H1 (cell line): Measurements from ENCODE around the gene ZNF764. TPM values are rescaled to one million over a fixed set of nuclear protein-coding genes. Genes with fewer than 3 reads are reported as not detected.
A peak's percentile ranks its signal among the peaks of the same experiment; 100 is the strongest.

Experiments used
- CTCF ChIA-PET: fragments of 300-600 bp; sonication (Branson Sonifier 250); formaldehyde crosslinking; loops from one replicate; lab custom pipeline; 2021; ENCODE audit not compliant: partially characterized antibody; lab: Charles Lee
- POLR2A ChIA-PET: fragments of 300-600 bp; sonication (Branson Sonifier 250); formaldehyde crosslinking; loops from one replicate; lab custom pipeline; 2021; ENCODE audit warnings: inconsistent platforms; ENCODE audit not compliant: partially characterized antibody; lab: Charles Lee
- DNase-seq, 2 experiments: peaks; one replicate each; pipeline versions ENCODE4 v3.0.0 to v3.0.0-alpha.2; 2010 to 2022; ENCODE audit warnings: low spot score in 2 of 2, low read depth in 1 of 2, mixed read lengths in 1 of 2
- FAIRE-seq: peaks from 2 replicates; lab custom pipeline; 2011; peaks lifted over from hg19 to GRCh38; lab: Jason Lieb, UNC
- H2AFZ ChIP-seq: 2 replicates; pipeline ENCODE4 v1.8.1; 2012; ENCODE audit warnings: low read length, inconsistent platforms
- H2AK5ac ChIP-seq: 2 replicates; pipeline ENCODE4 v1.6.1; 2013; ENCODE audit warnings: low read depth, low read length
- H2BK120ac ChIP-seq: replicated peaks from 2 replicates; pipeline ENCODE3; 2013; ENCODE audit warnings: low read depth, low read length, inconsistent platforms
- H2BK12ac ChIP-seq: 2 replicates; pipeline ENCODE4 v1.6.1; 2013; ENCODE audit warnings: low read depth, low read length
- H2BK15ac ChIP-seq: 2 replicates; pipeline ENCODE4 v1.6.1; 2013; ENCODE audit warnings: low read length
- H2BK20ac ChIP-seq: 2 replicates; pipeline ENCODE4 v1.6.1; 2013; ENCODE audit warnings: low read length
- H2BK5ac ChIP-seq: 2 replicates; pipeline ENCODE4 v1.6.1; 2013; ENCODE audit warnings: low read depth, low read length
- H3K14ac ChIP-seq: 2 replicates; pipeline ENCODE4 v1.6.1; 2013; ENCODE audit warnings: inconsistent platforms; ENCODE audit not compliant: insufficient read length
- H3K18ac ChIP-seq: 2 replicates; pipeline ENCODE4 v1.6.1; 2013; ENCODE audit warnings: low read length; ENCODE audit errors: extremely low read depth
- H3K23ac ChIP-seq: 2 replicates; pipeline ENCODE4 v1.6.1; 2013; ENCODE audit warnings: inconsistent platforms; ENCODE audit not compliant: insufficient read length
- H3K23me2 ChIP-seq: 2 replicates; pipeline ENCODE4 v1.6.1; 2013; ENCODE audit warnings: low read depth, low read length
- H3K27ac ChIP-seq: 2 replicates; pipeline ENCODE4 v1.6.1; 2011; ENCODE audit warnings: low read depth, low read length, inconsistent platforms
- H3K27me3 ChIP-seq, 4 experiments: replicated peaks in 1 of 4; 1 replicate in 1 of 4; 2 replicates in 3 of 4; pipeline versions ENCODE4 v1.6.1 to v1.8.1; 2011 to 2013; ENCODE audit warnings: low read length in 3 of 4, mild to moderate bottlenecking in 3 of 4, inconsistent platforms in 2 of 4, mixed read lengths in 2 of 4, moderate library complexity in 1 of 4; ENCODE audit not compliant: control insufficient read depth in 3 of 4, insufficient read depth in 3 of 4; ENCODE audit errors: extremely low read depth in 1 of 4
- H3K36me3 ChIP-seq, 4 experiments: 2 replicates each; pipeline versions ENCODE4 v1.6.1 to v1.8.1; 2011 to 2013; ENCODE audit warnings: mild to moderate bottlenecking in 4 of 4, low read length in 3 of 4, moderate library complexity in 2 of 4, control low read depth in 1 of 4, inconsistent platforms in 1 of 4; ENCODE audit not compliant: insufficient read depth in 4 of 4, control insufficient read depth in 2 of 4
- H3K4ac ChIP-seq: replicated peaks from 2 replicates; pipeline ENCODE3; 2013; ENCODE audit warnings: low read length, low read depth, mixed read lengths, inconsistent platforms; ENCODE audit not compliant: insufficient read length
- H3K4me1 ChIP-seq, 4 experiments: replicated peaks in 1 of 4; 1 replicate in 1 of 4; 2 replicates in 3 of 4; pipeline versions ENCODE4 v1.6.1 to v1.8.1; 2011 to 2013; ENCODE audit warnings: low read length in 3 of 4, inconsistent platforms in 2 of 4, mixed read lengths in 1 of 4; ENCODE audit not compliant: insufficient read depth in 4 of 4, control insufficient read depth in 3 of 4
- H3K4me2 ChIP-seq, 2 experiments: 2 replicates each; pipeline versions ENCODE4 v1.6.1 to v1.8.1; 2011 to 2013; ENCODE audit warnings: low read depth in 2 of 2, low read length in 2 of 2, control low read depth in 1 of 2, inconsistent platforms in 1 of 2, mild to moderate bottlenecking in 1 of 2; ENCODE audit not compliant: insufficient read depth in 1 of 2
- H3K4me3 ChIP-seq, 4 experiments: fragments of 200-600, 300-600 bp in 1 of 4; sonication (generic), shearing (Covaris generic), sonication (Bioruptor Twin) in 1 of 4; 2 replicates each; pipeline versions ENCODE4 v1.5.1 to v1.8.1; 2011 to 2016; ENCODE audit warnings: low read length in 4 of 4, low read depth in 3 of 4, control low read depth in 2 of 4, inconsistent platforms in 2 of 4, mild to moderate bottlenecking in 2 of 4, mixed read lengths in 1 of 4, moderate library complexity in 1 of 4; ENCODE audit not compliant: insufficient read depth in 2 of 4; ENCODE audit errors: extremely low read depth in 1 of 4
- H3K56ac ChIP-seq: replicated peaks from 2 replicates; pipeline ENCODE3; 2013; ENCODE audit warnings: low read depth, mild to moderate bottlenecking, mixed read lengths, low read length, inconsistent platforms; ENCODE audit not compliant: insufficient read length
- H3K79me1 ChIP-seq: 2 replicates; pipeline ENCODE4 v1.6.1; 2013; ENCODE audit warnings: low read depth, low read length, control low read depth
- H3K79me2 ChIP-seq, 2 experiments: 2 replicates each; pipeline versions ENCODE4 v1.6.1 to v1.8.1; 2012 to 2013; ENCODE audit warnings: low read length in 2 of 2, mild to moderate bottlenecking in 2 of 2, inconsistent platforms in 1 of 2; ENCODE audit not compliant: insufficient read depth in 2 of 2, control insufficient read depth in 1 of 2
- H3K9ac ChIP-seq, 4 experiments: replicated peaks in 1 of 4; 1 replicate in 1 of 4; 2 replicates in 3 of 4; pipeline versions ENCODE4 v1.6.1 to v1.8.1; 2011 to 2013; ENCODE audit warnings: low read depth in 3 of 4, low read length in 3 of 4, control low read depth in 2 of 4, mild to moderate bottlenecking in 2 of 4, moderate library complexity in 2 of 4, inconsistent platforms in 1 of 4; ENCODE audit errors: extremely low read depth in 1 of 4
- H3K9me3 ChIP-seq, 2 experiments: 2 replicates each; pipeline versions ENCODE4 v1.6.1 to v1.8.1; 2012 to 2013; ENCODE audit warnings: mild to moderate bottlenecking in 2 of 2, moderate library complexity in 2 of 2, control low read depth in 1 of 2, inconsistent platforms in 1 of 2, low read depth in 1 of 2, low read length in 1 of 2, mixed read lengths in 1 of 2; ENCODE audit not compliant: insufficient read depth in 2 of 2
- H4K20me1 ChIP-seq, 2 experiments: replicated peaks in 1 of 2; 2 replicates each; pipeline versions ENCODE3 to v1.8.1; 2011 to 2013; ENCODE audit warnings: inconsistent platforms in 2 of 2, low read length in 2 of 2, mild to moderate bottlenecking in 1 of 2; ENCODE audit not compliant: insufficient read depth in 2 of 2, control insufficient read depth in 1 of 2
- H4K5ac ChIP-seq: 2 replicates; pipeline ENCODE4 v1.6.1; 2013; ENCODE audit warnings: low read length, low read depth, mixed read lengths, inconsistent platforms; ENCODE audit not compliant: insufficient read length
- H4K8ac ChIP-seq: 2 replicates; pipeline ENCODE4 v1.8.0; 2013; ENCODE audit warnings: mild to moderate bottlenecking, moderate library complexity, low read length, inconsistent platforms; ENCODE audit not compliant: insufficient read depth; ENCODE audit errors: extremely low read depth
- H4K91ac ChIP-seq: replicated peaks from 2 replicates; pipeline ENCODE3; 2013; ENCODE audit warnings: low read length, mixed read lengths, inconsistent platforms; ENCODE audit not compliant: insufficient read length
- CEBPB ChIP-seq: IDR thresholded peaks from 2 replicates; pipeline ENCODE4 v1.6.1; 2012; ENCODE audit warnings: low read depth, low read length
- E2F6 ChIP-seq: IDR thresholded peaks from 2 replicates; pipeline ENCODE4 v1.6.1; 2012; ENCODE audit warnings: inconsistent platforms
- EGR1 ChIP-seq: IDR thresholded peaks from 2 replicates; pipeline ENCODE4 v1.6.1; 2011; ENCODE audit warnings: low read depth, low read length, borderline replicate concordance
- RFX5 ChIP-seq: IDR thresholded peaks from 2 replicates; pipeline ENCODE4 v1.6.1; 2011; ENCODE audit warnings: low read depth, low read length, improper control_type of control experiment, borderline replicate concordance
- SP2 ChIP-seq: IDR thresholded peaks from 2 replicates; pipeline ENCODE4 v1.6.1; 2012; ENCODE audit warnings: mild to moderate bottlenecking, low read length, inconsistent platforms
- WGBS, 2 experiments: shearing (Covaris generic) in 1 of 2; methylation state at CpG; one replicate each; pipeline versions ENCODE4 v1.1.6 to v1.1.7; 2013 to 2015; ENCODE audit warnings: low lambda C conversion rate in 2 of 2, mixed read lengths in 2 of 2, inconsistent platforms in 1 of 2, low coverage in 1 of 2, missing lambda C conversion rate in 1 of 2; ENCODE audit not compliant: insufficient replicate concordance in 2 of 2, insufficient coverage in 1 of 2, insufficient read length in 1 of 2; ENCODE audit errors: extremely low coverage in 1 of 2, missing lambda C conversion rate in 1 of 2; 5-methylcytosine and 5-hydroxymethylcytosine counted together
- polyA plus RNA-seq, 7 experiments: library from polyadenylated mRNA; depleted of rRNA in 3 of 7; stranded (reverse) in 5 of 7; unstranded in 2 of 7; fragments of >200 nt in 5 of 7; fragments of 200-250 nt in 2 of 7; gene quantifications; 1 replicate in 5 of 7; 2 replicates in 1 of 7; 4 replicates in 1 of 7; pipeline versions ENCODE4 v1.2.1 to v1.2.3, GENCODE V29; 2011 to 2013; ENCODE audit warnings: missing spikeins in 2 of 7, mixed read lengths in 2 of 7
- total RNA-seq: library from RNA; stranded (reverse); fragmentation: NEBNext Ultra II Directional; extraction: Animal tissue kit (Norgen Biotek cat#: 25700); gene quantifications from 2 replicates; pipeline ENCODE4 v1.2.1, GENCODE V29; 2021

ZNF764 gene
- total and polyA plus RNA-seq, 2 of the 8 experiments (the other 6 are each of a cell fraction or from before 2014, with no cell fraction given), result 5.7 to 7.7 TPM

GRCh38 chr16:30603945-30604315, 45.8 kb upstream of the ZNF764 start:
- H3K23ac ChIP-seq, result no peak overlapping the region
- no peak overlapping the region for H4K5ac ChIP-seq
- no peak overlapping the region for H2BK120ac ChIP-seq
- H4K20me1 ChIP-seq, result peaks cover 0 to 2% of the 10 kb centered on the region in 2 experiments
- H2AK5ac ChIP-seq, result no peak overlapping the region
- TF ChIP-seq E2F6, result no peak
- no peak for TF ChIP-seq CEBPB
- no peak for TF ChIP-seq EGR1
- no peak for TF ChIP-seq RFX5
- no peak for TF ChIP-seq SP2
- peak overlapping the region; percentile 3; the same call in 1 of the 2 replicates for H4K8ac ChIP-seq
- no peak overlapping the region for H3K4ac ChIP-seq
- no peak overlapping the region for H2BK20ac ChIP-seq
- no peaks in the 10 kb centered on the region for H3K4me1 ChIP-seq
- no peak overlapping the region for H2BK12ac ChIP-seq
- no peak overlapping the region for H3K14ac ChIP-seq
- no peaks in the 10 kb centered on the region for H3K9me3 ChIP-seq
- H3K4me3 ChIP-seq, result no peak overlapping the region
- no peak overlapping the region for H3K9ac ChIP-seq
- no peak for DNase-seq
- ChIA-PET POLR2A (interaction anchor here (0.6 to 1.5 kb wide), 4 partner anchors 25 to 69 kb away, joined by 3 to 6 read pairs (median 4); partner anchors contain the start of gene ZNF747), CTCF (interaction anchor here (1.4 to 7.6 kb wide), 5 partner anchors 10 to 155 kb away, joined by 5 to 42 read pairs (median 13); no protein-coding TSS in a partner anchor)
- no peaks in the 10 kb centered on the region for H3K27me3 ChIP-seq
- H3K27ac ChIP-seq, result no peak overlapping the region
- H2BK15ac ChIP-seq, result no peak overlapping the region
- FAIRE-seq, result no peak
- no peak overlapping the region for H4K91ac ChIP-seq
- H3K79me2 ChIP-seq, result 0 out of 4 replicates have a peak, but pooled peaks cover 0 to 4% of the 10 kb centered on the region in 2 experiments
- H3K4me2 ChIP-seq, result no peak overlapping the region
- H3K23me2 ChIP-seq, result no peaks in the 10 kb centered on the region
- H3K36me3 ChIP-seq, result peaks cover 6 to 36% (median 24%) of the 10 kb centered on the region in 4 experiments; a peak in 7 of 8 replicates
- 94% methylated on average over 7 of the region's 7 CpGs; no CpG with 5 or more reads in 1 of the 2 experiments for WGBS, 2 experiments
- no peak overlapping the region for H3K18ac ChIP-seq
- H3K79me1 ChIP-seq, result no peaks in the 10 kb centered on the region; the same call in 1 of the 2 replicates
- no peak overlapping the region for H2BK5ac ChIP-seq
- no peak overlapping the region for H3K56ac ChIP-seq
- H2AFZ ChIP-seq, result no peak overlapping the region
